K562 (cell line): ENCODE measurements around the gene PIKFYVE. TPM values are rescaled to one million over a fixed set of nuclear protein-coding genes. Genes with fewer than 3 reads are reported as not detected.
A peak's percentile ranks its signal among the peaks of the same experiment; 100 is the strongest.

Experiments used
- KDM5B ChIP-seq: fragments of 200-600 bp; sonication (generic); IDR thresholded peaks from 2 replicates; pipeline ENCODE4 v1.6.1; 2012; ENCODE audit warnings: low read depth, mild to moderate bottlenecking, moderate library complexity, low read length, control low read depth, inconsistent platforms; ENCODE audit not compliant: insufficient replicate concordance
- MYNN ChIP-seq, 2 experiments: sonication (generic); formaldehyde crosslinking in 1 of 2; IDR thresholded peaks; 2 replicates each; pipeline versions ENCODE4 v1.5.0 to v1.6.1; 2016 to 2020; ENCODE audit warnings: antibody characterized with exemption in 1 of 2, missing genetic modification reagents in 1 of 2
- NFIC ChIP-seq: fragments of 450-650 bp; IDR thresholded peaks from 2 replicates; pipeline ENCODE4 v1.6.1; 2017; ENCODE audit warnings: mild to moderate bottlenecking, inconsistent platforms
- NR4A1 ChIP-seq, 2 experiments: fragments of 250-450 bp in 1 of 2; fragments of 450-650 bp in 1 of 2; sonication (Bioruptor Pico) in 1 of 2; IDR thresholded peaks; 2 replicates each; pipeline versions ENCODE4 v1.4.0 to v1.6.1; 2016 to 2020; ENCODE audit warnings: mild to moderate bottlenecking in 2 of 2, missing compliant biosample characterization in 1 of 2, missing genetic modification characterization in 1 of 2, moderate library complexity in 1 of 2
- NRF1 ChIP-seq, 2 experiments: fragments of 450-650 bp; IDR thresholded peaks in 1 of 2; conservative IDR thresholded peaks in 1 of 2; 2 replicates each; pipeline ENCODE4 v1.6.1; 2014; ENCODE audit warnings: mild to moderate bottlenecking in 2 of 2
- POLR2A ChIP-seq: fragments of 450-650 bp; conservative IDR thresholded peaks from 2 replicates; pipeline ENCODE4 v1.6.1; 2016
- PRPF4 ChIP-seq: fragments of 200-400 bp; formaldehyde crosslinking; IDR thresholded peaks from one replicate; pipeline ENCODE4 v1.6.1; 2017; ENCODE audit warnings: low read length, low read depth, mild to moderate bottlenecking; ENCODE audit not compliant: insufficient read depth, poor library complexity, severe bottlenecking
- RFX1 ChIP-seq: fragments of 450-650 bp; IDR thresholded peaks from 2 replicates; pipeline ENCODE4 v1.6.1; 2016; ENCODE audit warnings: mild to moderate bottlenecking, moderate library complexity
- SMAD4 ChIP-seq: fragments of 250-450 bp; sonication (Bioruptor Pico); conservative IDR thresholded peaks from 2 replicates; pipeline ENCODE4 v1.8.0; 2021; ENCODE audit warnings: inconsistent platforms, mild to moderate bottlenecking, moderate library complexity
- SUPT5H ChIP-seq: fragments of 450-650 bp; IDR thresholded peaks from 2 replicates; pipeline ENCODE4 v1.6.1; 2016
- VEZF1 ChIP-seq: fragments of 200-800 bp; sonication (Bioruptor generic); IDR thresholded peaks from 2 replicates; pipeline ENCODE4 v1.6.1; 2017; ENCODE audit warnings: missing genetic modification characterization, missing compliant biosample characterization
- ZNF232 ChIP-seq: sonication (generic); formaldehyde crosslinking; IDR thresholded peaks from 2 replicates; pipeline ENCODE4 v1.8.0; 2022; ENCODE audit warnings: mild to moderate bottlenecking, missing genetic modification reagents
- ZNF3 ChIP-seq: fragments of 250-450 bp; sonication (Bioruptor Pico); IDR thresholded peaks from 2 replicates; pipeline ENCODE4 v1.5.0; 2021; ENCODE audit warnings: mild to moderate bottlenecking, moderate library complexity
- ZNF408 ChIP-seq: fragments of 250-450 bp; sonication (Bioruptor Pico); IDR thresholded peaks from 2 replicates; pipeline ENCODE4 v1.4.0; 2020; ENCODE audit warnings: low read depth, mild to moderate bottlenecking, moderate library complexity
- ZNF778 ChIP-seq: fragments of 450-650 bp; formaldehyde crosslinking; IDR thresholded peaks from 2 replicates; pipeline ENCODE4 v1.4.0; 2020; ENCODE audit warnings: mild to moderate bottlenecking, moderate library complexity
- polyA plus RNA-seq, 8 experiments: library from polyadenylated mRNA; depleted of rRNA in 4 of 8; stranded (reverse) in 5 of 8; unstranded in 3 of 8; fragments of >200 nt; fragmentation: Nextera tagmentation in 2 of 8; fragmentation: Illumina TruSeq in 1 of 8; extraction: Ambion mirVana in 2 of 8; extraction: Trizol in 1 of 8; gene quantifications; 2 replicates each; pipeline versions ENCODE4 v1.2.1 to v1.2.3, GENCODE V29; 2011 to 2014; ENCODE audit warnings: inconsistent platforms in 1 of 8, missing spikeins in 1 of 8
- total RNA-seq, 7 experiments: library from RNA; depleted of rRNA in 6 of 7; stranded (reverse); fragments of >200 nt in 6 of 7; fragmentation: Illumina TruSeq in 2 of 7; extraction: Trizol in 2 of 7; gene quantifications; 2 replicates each; pipeline versions ENCODE4 v1.2.1 to v1.2.3, GENCODE V29; 2011 to 2021; ENCODE audit warnings: low replicate concordance in 1 of 7
- TF ChIP-seq, protein P1 (sequence below), 2 experiments: fragments of 450-650 bp; formaldehyde crosslinking in 1 of 2; IDR thresholded peaks; 2 replicates each; pipeline versions ENCODE4 v1.4.0 to v1.6.1; 2014 to 2020; ENCODE audit warnings: mild to moderate bottlenecking in 2 of 2, borderline replicate concordance in 1 of 2, low read depth in 1 of 2
- TF ChIP-seq, protein P2 (sequence below): fragments of 450-650 bp; formaldehyde crosslinking; IDR thresholded peaks from 2 replicates; pipeline ENCODE4 v1.4.0; 2022; ENCODE audit warnings: missing genetic modification characterization

Gene PIKFYVE
- total and polyA plus RNA-seq, 9 of the 15 experiments (the other 6 are each of a cell fraction or from before 2014, with no cell fraction given), result 3.6 to 25.6 (median 16.7) TPM

GRCh38 chr2:208254871-208255556, 11.0 kb upstream of the PIKFYVE start, which contains the start of gene IDH1 (continued):
- TF ChIP-seq, protein P1, sequence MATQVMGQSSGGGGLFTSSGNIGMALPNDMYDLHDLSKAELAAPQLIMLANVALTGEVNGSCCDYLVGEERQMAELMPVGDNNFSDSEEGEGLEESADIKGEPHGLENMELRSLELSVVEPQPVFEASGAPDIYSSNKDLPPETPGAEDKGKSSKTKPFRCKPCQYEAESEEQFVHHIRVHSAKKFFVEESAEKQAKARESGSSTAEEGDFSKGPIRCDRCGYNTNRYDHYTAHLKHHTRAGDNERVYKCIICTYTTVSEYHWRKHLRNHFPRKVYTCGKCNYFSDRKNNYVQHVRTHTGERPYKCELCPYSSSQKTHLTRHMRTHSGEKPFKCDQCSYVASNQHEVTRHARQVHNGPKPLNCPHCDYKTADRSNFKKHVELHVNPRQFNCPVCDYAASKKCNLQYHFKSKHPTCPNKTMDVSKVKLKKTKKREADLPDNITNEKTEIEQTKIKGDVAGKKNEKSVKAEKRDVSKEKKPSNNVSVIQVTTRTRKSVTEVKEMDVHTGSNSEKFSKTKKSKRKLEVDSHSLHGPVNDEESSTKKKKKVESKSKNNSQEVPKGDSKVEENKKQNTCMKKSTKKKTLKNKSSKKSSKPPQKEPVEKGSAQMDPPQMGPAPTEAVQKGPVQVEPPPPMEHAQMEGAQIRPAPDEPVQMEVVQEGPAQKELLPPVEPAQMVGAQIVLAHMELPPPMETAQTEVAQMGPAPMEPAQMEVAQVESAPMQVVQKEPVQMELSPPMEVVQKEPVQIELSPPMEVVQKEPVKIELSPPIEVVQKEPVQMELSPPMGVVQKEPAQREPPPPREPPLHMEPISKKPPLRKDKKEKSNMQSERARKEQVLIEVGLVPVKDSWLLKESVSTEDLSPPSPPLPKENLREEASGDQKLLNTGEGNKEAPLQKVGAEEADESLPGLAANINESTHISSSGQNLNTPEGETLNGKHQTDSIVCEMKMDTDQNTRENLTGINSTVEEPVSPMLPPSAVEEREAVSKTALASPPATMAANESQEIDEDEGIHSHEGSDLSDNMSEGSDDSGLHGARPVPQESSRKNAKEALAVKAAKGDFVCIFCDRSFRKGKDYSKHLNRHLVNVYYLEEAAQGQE (IDR thresholded peaks at IDR 0.05; ENCODE audit: borderline replicate concordance), result peak; percentile 27; the same call in 1 of the 2 replicates
- TF ChIP-seq, protein P1 (CRISPR knock-in tag; IDR thresholded peaks at IDR 0.05; ENCODE audit: low read depth), result 0 out of 2 replicates have a peak, but pooled peaks have one; percentile 38
- peak; percentile 65 for TF ChIP-seq POLR2A
- TF ChIP-seq ZNF3, result no peak
- TF ChIP-seq NFIC, result no peak
- TF ChIP-seq RFX1, result no peak
- TF ChIP-seq ZNF232 (CRISPR knock-in tag), result no peak
- peak; percentile 25; the same call in 1 of the 2 replicates for TF ChIP-seq VEZF1
- no peak for TF ChIP-seq PRPF4
- TF ChIP-seq NR4A1 (CRISPR knock-in tag; IDR thresholded peaks at IDR 0.05), result no peak
- no peak for TF ChIP-seq NR4A1 (tag; IDR thresholded peaks at IDR 0.05)
- TF ChIP-seq ZNF408, result no peak
- TF ChIP-seq ZNF778 (CRISPR knock-in tag), result no peak
- 0 out of 4 replicates have a peak, but pooled peaks of 1 of the 2 experiments have one; percentile 14 for TF ChIP-seq NRF1 (conservative IDR thresholded peaks at IDR 0.05 in 1 of 2, IDR thresholded peaks at IDR 0.05 in 1 of 2)
- TF ChIP-seq SUPT5H, result 0 out of 2 replicates have a peak, but pooled peaks have one; percentile 35
- TF ChIP-seq, protein P2, sequence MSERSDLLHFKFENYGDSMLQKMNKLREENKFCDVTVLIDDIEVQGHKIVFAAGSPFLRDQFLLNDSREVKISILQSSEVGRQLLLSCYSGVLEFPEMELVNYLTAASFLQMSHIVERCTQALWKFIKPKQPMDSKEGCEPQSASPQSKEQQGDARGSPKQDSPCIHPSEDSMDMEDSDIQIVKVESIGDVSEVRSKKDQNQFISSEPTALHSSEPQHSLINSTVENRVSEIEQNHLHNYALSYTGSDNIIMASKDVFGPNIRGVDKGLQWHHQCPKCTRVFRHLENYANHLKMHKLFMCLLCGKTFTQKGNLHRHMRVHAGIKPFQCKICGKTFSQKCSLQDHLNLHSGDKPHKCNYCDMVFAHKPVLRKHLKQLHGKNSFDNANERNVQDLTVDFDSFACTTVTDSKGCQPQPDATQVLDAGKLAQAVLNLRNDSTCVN (CRISPR knock-in tag), result no peak
- 0 out of 2 replicates have a peak, but pooled peaks have one; percentile 36 for TF ChIP-seq MYNN (IDR thresholded peaks at IDR 0.05)
- TF ChIP-seq MYNN (CRISPR knock-in tag; IDR thresholded peaks at IDR 0.05), result no peak
- peak; percentile 39 for TF ChIP-seq KDM5B
- TF ChIP-seq SMAD4 (CRISPR knock-in tag), result peak; percentile 38
